Measurements from ENCODE around the gene COL18A1. TPM values are rescaled to one million over a fixed set of nuclear protein-coding genes. Genes with fewer than 3 reads are reported as not detected.

Gene COL18A1
- total and polyA plus RNA-seq, 2 of the 8 experiments (the other 6 are each of a cell fraction or from before 2014, with no cell fraction given) = 145 to 201 TPM

- TF ChIP-seq, protein P1, sequence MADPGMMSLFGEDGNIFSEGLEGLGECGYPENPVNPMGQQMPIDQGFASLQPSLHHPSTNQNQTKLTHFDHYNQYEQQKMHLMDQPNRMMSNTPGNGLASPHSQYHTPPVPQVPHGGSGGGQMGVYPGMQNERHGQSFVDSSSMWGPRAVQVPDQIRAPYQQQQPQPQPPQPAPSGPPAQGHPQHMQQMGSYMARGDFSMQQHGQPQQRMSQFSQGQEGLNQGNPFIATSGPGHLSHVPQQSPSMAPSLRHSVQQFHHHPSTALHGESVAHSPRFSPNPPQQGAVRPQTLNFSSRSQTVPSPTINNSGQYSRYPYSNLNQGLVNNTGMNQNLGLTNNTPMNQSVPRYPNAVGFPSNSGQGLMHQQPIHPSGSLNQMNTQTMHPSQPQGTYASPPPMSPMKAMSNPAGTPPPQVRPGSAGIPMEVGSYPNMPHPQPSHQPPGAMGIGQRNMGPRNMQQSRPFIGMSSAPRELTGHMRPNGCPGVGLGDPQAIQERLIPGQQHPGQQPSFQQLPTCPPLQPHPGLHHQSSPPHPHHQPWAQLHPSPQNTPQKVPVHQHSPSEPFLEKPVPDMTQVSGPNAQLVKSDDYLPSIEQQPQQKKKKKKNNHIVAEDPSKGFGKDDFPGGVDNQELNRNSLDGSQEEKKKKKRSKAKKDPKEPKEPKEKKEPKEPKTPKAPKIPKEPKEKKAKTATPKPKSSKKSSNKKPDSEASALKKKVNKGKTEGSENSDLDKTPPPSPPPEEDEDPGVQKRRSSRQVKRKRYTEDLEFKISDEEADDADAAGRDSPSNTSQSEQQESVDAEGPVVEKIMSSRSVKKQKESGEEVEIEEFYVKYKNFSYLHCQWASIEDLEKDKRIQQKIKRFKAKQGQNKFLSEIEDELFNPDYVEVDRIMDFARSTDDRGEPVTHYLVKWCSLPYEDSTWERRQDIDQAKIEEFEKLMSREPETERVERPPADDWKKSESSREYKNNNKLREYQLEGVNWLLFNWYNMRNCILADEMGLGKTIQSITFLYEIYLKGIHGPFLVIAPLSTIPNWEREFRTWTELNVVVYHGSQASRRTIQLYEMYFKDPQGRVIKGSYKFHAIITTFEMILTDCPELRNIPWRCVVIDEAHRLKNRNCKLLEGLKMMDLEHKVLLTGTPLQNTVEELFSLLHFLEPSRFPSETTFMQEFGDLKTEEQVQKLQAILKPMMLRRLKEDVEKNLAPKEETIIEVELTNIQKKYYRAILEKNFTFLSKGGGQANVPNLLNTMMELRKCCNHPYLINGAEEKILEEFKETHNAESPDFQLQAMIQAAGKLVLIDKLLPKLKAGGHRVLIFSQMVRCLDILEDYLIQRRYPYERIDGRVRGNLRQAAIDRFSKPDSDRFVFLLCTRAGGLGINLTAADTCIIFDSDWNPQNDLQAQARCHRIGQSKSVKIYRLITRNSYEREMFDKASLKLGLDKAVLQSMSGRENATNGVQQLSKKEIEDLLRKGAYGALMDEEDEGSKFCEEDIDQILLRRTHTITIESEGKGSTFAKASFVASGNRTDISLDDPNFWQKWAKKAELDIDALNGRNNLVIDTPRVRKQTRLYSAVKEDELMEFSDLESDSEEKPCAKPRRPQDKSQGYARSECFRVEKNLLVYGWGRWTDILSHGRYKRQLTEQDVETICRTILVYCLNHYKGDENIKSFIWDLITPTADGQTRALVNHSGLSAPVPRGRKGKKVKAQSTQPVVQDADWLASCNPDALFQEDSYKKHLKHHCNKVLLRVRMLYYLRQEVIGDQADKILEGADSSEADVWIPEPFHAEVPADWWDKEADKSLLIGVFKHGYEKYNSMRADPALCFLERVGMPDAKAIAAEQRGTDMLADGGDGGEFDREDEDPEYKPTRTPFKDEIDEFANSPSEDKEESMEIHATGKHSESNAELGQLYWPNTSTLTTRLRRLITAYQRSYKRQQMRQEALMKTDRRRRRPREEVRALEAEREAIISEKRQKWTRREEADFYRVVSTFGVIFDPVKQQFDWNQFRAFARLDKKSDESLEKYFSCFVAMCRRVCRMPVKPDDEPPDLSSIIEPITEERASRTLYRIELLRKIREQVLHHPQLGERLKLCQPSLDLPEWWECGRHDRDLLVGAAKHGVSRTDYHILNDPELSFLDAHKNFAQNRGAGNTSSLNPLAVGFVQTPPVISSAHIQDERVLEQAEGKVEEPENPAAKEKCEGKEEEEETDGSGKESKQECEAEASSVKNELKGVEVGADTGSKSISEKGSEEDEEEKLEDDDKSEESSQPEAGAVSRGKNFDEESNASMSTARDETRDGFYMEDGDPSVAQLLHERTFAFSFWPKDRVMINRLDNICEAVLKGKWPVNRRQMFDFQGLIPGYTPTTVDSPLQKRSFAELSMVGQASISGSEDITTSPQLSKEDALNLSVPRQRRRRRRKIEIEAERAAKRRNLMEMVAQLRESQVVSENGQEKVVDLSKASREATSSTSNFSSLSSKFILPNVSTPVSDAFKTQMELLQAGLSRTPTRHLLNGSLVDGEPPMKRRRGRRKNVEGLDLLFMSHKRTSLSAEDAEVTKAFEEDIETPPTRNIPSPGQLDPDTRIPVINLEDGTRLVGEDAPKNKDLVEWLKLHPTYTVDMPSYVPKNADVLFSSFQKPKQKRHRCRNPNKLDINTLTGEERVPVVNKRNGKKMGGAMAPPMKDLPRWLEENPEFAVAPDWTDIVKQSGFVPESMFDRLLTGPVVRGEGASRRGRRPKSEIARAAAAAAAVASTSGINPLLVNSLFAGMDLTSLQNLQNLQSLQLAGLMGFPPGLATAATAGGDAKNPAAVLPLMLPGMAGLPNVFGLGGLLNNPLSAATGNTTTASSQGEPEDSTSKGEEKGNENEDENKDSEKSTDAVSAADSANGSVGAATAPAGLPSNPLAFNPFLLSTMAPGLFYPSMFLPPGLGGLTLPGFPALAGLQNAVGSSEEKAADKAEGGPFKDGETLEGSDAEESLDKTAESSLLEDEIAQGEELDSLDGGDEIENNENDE (IDR thresholded peaks at IDR 0.05; ENCODE audit: insufficient replicate concordance, low read length) = no peak
- TF ChIP-seq PHF8 (conservative IDR thresholded peaks at IDR 0.05; ENCODE audit: low read depth, low read length) (0 out of 2 replicates have a peak, but pooled peaks have one; percentile 44), SUZ12 (IDR thresholded peaks at IDR 0.05; ENCODE audit: low read length) (no peak), SAP30 (IDR thresholded peaks at IDR 0.05; ENCODE audit: insufficient read depth, insufficient replicate concordance, low read length) (no peak), CTBP2 (IDR thresholded peaks at IDR 0.05; ENCODE audit: borderline replicate concordance, insufficient read depth, insufficient read length, low read length) (no peak), RXRA (IDR thresholded peaks at IDR 0.05; ENCODE audit: insufficient read depth, low read depth, low read length) (no peak), CTCF (IDR thresholded peaks at IDR 0.05; ENCODE audit: control extremely low read depth in 1 of 3, insufficient read depth in 1 of 3, low read depth in 1 of 3, low read length in 3 of 3) (peak in 1 of 3 experiments; percentile 29; a peak in 2 of 4 replicates)
Measured at GRCh38 chr21:45542242-45542666, 137.3 kb downstream of the COL18A1 start, which contains the start of gene SLC19A1 (continued).

Measured in H1 (cell line).